UCSD-AML1 (cell line): ENCODE measurements around the gene MAB21L3.

ENCODE experiments used
- DNase-seq: peaks from one replicate; lab custom pipeline; 2025; ENCODE audit not compliant: unreplicated experiment; lab: John Stamatoyannopoulos, UW

The MAB21L3 gene

GRCh38 chr1:116164150-116164549 lies 53.0 kb downstream of the MAB21L3 start:
- no peak for DNase-seq

GRCh38 chr1:116164604-116165368 lies 53.6 kb downstream of the MAB21L3 start:
- peak; percentile 36 for DNase-seq

- no peak for DNase-seq
Measured at GRCh38 chr1:116165572-116165971, 54.4 kb downstream of the MAB21L3 start.

- DNase-seq: peak; percentile 21
Measured at GRCh38 chr1:116166011-116166571, 54.9 kb downstream of the MAB21L3 start.

- no peak for DNase-seq
Measured at GRCh38 chr1:116166655-116167054, 55.5 kb downstream of the MAB21L3 start.

- no peak for DNase-seq
Measured at GRCh38 chr1:116167625-116168276, 56.6 kb downstream of the MAB21L3 start.

GRCh38 chr1:116168277-116169032 lies 57.3 kb downstream of the MAB21L3 start:
- DNase-seq: peak; percentile 78

GRCh38 chr1:116169898-116170297 lies 58.7 kb downstream of the MAB21L3 start:
- DNase-seq: no peak

GRCh38 chr1:116170721-116171589 lies 59.8 kb downstream of the MAB21L3 start:
- no peak for DNase-seq

GRCh38 chr1:116172666-116173065 lies 61.5 kb downstream of the MAB21L3 start:
- DNase-seq: no peak

GRCh38 chr1:116175611-116176010 lies 64.4 kb downstream of the MAB21L3 start:
- DNase-seq: no peak

- no peak for DNase-seq
Measured at GRCh38 chr1:116176306-116176789, 65.1 kb downstream of the MAB21L3 start.

- DNase-seq: no peak
Measured at GRCh38 chr1:116177861-116178260, 66.7 kb downstream of the MAB21L3 start.

GRCh38 chr1:116178837-116179236 lies 67.6 kb downstream of the MAB21L3 start:
- DNase-seq: no peak

GRCh38 chr1:116179419-116179818 lies 68.2 kb downstream of the MAB21L3 start:
- DNase-seq: no peak

GRCh38 chr1:116179964-116180363 lies 68.8 kb downstream of the MAB21L3 start:
- no peak for DNase-seq

- DNase-seq: no peak
Measured at GRCh38 chr1:116182019-116182714, 71.0 kb downstream of the MAB21L3 start.
